ENCODE data around the gene ZNF407.

The ZNF407 gene

GRCh38 chr18:74662622-74663021 lies 65.0 kb downstream of the ZNF407 start:
- in situ Hi-C loops (cut with MboI; ENCODE audit: low sequenced_read_pairs), result no loop called here

- in situ Hi-C loops (cut with MboI; ENCODE audit: low sequenced_read_pairs), result no loop called here
Observed at GRCh38 chr18:74665346-74665745, 67.7 kb downstream of the ZNF407 start.

- in situ Hi-C loops (cut with MboI; ENCODE audit: low sequenced_read_pairs), result no loop called here
Observed at GRCh38 chr18:74665905-74666304, 68.2 kb downstream of the ZNF407 start.

- in situ Hi-C loops (cut with MboI; ENCODE audit: low sequenced_read_pairs), result no loop called here
Observed at GRCh38 chr18:74669136-74669798, 71.6 kb downstream of the ZNF407 start.

- in situ Hi-C loops (cut with MboI; ENCODE audit: low sequenced_read_pairs), result no loop called here
Observed at GRCh38 chr18:74672371-74672770, 74.7 kb downstream of the ZNF407 start.

GRCh38 chr18:74674487-74674886 lies 76.8 kb downstream of the ZNF407 start:
- in situ Hi-C loops (cut with MboI; ENCODE audit: low sequenced_read_pairs), result no loop called here

GRCh38 chr18:74679006-74679678 lies 81.5 kb downstream of the ZNF407 start:
- in situ Hi-C loops (cut with MboI; ENCODE audit: low sequenced_read_pairs), result no loop called here

- in situ Hi-C loops (cut with MboI; ENCODE audit: low sequenced_read_pairs), result no loop called here
Observed at GRCh38 chr18:74679679-74680076, 82.0 kb downstream of the ZNF407 start.

GRCh38 chr18:74682141-74682990 lies 84.7 kb downstream of the ZNF407 start:
- in situ Hi-C loops (cut with MboI; ENCODE audit: low sequenced_read_pairs), result no loop called here

GRCh38 chr18:74682991-74683297 lies 85.3 kb downstream of the ZNF407 start:
- in situ Hi-C loops (cut with MboI; ENCODE audit: low sequenced_read_pairs), result no loop called here

- in situ Hi-C loops (cut with MboI; ENCODE audit: low sequenced_read_pairs), result no loop called here
Observed at GRCh38 chr18:74683573-74683972, 85.9 kb downstream of the ZNF407 start.

- in situ Hi-C loops (cut with MboI; ENCODE audit: low sequenced_read_pairs), result no loop called here
Observed at GRCh38 chr18:74689251-74689650, 91.6 kb downstream of the ZNF407 start.

- in situ Hi-C loops (cut with MboI; ENCODE audit: low sequenced_read_pairs), result no loop called here
Observed at GRCh38 chr18:74692367-74693013, 94.8 kb downstream of the ZNF407 start.

- in situ Hi-C loops (cut with MboI; ENCODE audit: low sequenced_read_pairs), result no loop called here
Observed at GRCh38 chr18:74694436-74694835, 96.8 kb downstream of the ZNF407 start.

- in situ Hi-C loops (cut with MboI; ENCODE audit: low sequenced_read_pairs), result no loop called here
Observed at GRCh38 chr18:74695170-74695569, 97.5 kb downstream of the ZNF407 start.

GRCh38 chr18:74698881-74699280 lies 101.2 kb downstream of the ZNF407 start:
- in situ Hi-C loops (cut with MboI; ENCODE audit: low sequenced_read_pairs), result no loop called here

- in situ Hi-C loops (cut with MboI; ENCODE audit: low sequenced_read_pairs), result no loop called here
Observed at GRCh38 chr18:74699455-74699854, 101.8 kb downstream of the ZNF407 start.

GRCh38 chr18:74702950-74703349 lies 105.3 kb downstream of the ZNF407 start:
- in situ Hi-C loops (cut with MboI; ENCODE audit: low sequenced_read_pairs), result no loop called here

- in situ Hi-C loops (cut with MboI; ENCODE audit: low sequenced_read_pairs), result no loop called here
Observed at GRCh38 chr18:74708169-74708568, 110.5 kb downstream of the ZNF407 start.

GRCh38 chr18:74709452-74709851 lies 111.8 kb downstream of the ZNF407 start:
- in situ Hi-C loops (cut with MboI; ENCODE audit: low sequenced_read_pairs), result no loop called here

GRCh38 chr18:74714120-74714519 lies 116.5 kb downstream of the ZNF407 start:
- in situ Hi-C loops (cut with MboI; ENCODE audit: low sequenced_read_pairs), result no loop called here

Data from HL-60/S4 treated with retinoic acid at 250 ng/mL for 4 days and 3 days (cell line).